CD4-positive, alpha-beta T cell treated with Interleukin-10 for 1 hour (primary cell): Measurements from ENCODE around the gene INPP5A.
"Not testable (repeated sequence)": the region's sequence is repeated elsewhere in the genome, so short reads cannot be mapped to it uniquely, and the experiment has no call there.

Experiments
- DNase-seq: peaks from one replicate; pipeline ENCODE4 v3.0.0-alpha.2; 2020

INPP5A gene

DNA sequence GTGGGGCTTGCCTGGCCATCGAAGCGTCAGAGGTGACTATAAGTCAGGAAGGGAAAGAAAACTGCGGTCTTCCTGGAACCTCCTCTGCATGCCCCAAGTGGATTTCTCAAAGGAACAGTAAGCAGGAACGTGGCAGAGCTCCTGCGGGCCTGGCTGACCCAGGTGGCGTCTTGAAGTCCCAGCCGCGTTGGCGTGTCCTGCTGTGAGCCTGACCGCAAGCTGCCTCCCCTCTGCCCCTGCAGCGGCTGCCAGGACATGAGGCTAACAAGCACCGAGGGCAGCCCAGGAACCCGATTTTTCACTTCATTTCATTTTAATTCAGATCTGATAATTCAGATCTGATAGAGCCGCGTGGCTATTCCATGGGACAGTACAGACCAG is 193.0 kb downstream of the INPP5A start:
- no peak for DNase-seq

DNA sequence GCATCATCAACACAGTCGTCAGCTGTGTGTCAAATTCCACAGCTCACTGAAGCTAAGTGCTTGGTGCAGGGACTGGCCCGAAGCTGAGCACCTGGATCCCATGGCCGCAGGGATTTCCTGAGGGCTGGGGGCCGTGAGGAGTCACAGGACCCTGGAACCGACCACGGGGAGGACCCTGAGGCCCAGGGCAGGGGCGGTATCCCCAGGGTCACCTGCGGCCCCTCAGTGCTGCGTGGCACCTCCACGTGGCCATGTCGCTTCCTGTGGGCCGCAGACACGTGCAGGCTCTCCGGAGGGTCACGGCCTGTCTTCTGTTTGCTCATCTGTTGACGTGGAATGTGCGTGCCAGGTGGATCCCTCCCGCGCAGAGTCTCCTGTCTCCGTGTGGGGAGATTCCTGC is 194.9 kb downstream of the INPP5A start:
- no peak for DNase-seq

DNA sequence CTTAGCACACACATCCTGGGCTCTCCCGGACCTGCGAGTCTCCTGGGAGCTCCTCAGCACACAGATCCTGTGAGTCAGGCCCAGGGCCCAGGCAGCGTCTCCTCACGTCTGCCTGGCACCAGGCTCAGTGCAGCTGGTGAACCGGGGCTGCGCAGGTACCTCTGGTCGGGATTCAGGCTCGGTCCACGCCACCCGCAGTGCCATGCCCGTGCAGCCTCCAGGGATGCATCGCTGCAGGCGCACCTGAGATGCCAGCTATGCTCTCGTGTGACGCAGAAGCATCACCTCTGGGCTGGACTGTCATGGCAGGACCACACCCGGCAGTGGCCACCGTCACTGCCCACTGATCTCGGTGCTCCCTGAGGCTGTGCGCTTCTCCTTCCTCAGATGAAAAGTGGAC is 196.3 kb downstream of the INPP5A start:
- no peak for DNase-seq

DNA sequence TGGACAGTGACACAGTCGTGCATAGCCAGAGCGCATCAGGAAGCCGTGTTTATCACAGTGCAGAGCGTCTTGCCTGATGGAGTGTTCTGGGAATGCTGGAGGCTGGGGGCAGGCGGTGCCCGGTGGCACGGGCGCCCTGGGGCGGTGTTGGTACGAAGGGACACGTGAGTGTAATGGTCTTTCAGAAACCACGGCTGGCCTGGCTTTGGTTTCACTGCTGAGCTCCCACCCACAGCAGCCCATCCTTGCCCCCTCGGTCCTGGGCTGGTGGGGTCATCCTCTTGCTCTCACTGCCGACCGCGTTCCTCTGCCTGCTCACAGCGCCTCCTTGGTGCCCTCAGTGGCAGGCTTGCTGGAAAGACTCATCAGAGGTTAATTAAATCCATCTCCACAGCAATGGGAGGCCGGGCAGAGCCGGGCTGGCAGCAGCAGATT is 197.8 kb downstream of the INPP5A start:
- DNase-seq: no peak

DNA sequence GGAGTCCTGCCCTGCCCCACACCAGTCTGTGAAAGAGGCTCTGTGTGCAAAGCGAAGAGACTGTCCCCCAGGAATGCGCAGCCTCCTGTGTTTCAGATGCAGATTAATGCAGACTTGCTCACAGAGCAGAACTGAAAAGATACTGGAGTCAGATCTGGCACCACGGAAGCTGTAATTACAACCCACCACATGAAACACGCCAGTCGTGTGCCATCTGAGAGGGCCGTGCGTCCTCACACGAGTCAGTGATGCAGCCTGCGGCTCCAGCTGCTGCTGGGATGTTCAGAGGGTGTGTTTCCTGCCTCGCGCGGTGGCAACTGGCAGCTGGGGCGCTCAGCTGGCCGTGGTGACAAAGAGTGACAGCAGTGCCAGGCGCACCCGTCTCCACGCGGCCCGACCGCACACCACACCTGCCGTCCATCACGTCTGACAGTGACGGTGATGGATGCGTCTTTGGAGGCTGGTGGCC is 198.4 kb downstream of the INPP5A start:
- no peak for DNase-seq

DNA sequence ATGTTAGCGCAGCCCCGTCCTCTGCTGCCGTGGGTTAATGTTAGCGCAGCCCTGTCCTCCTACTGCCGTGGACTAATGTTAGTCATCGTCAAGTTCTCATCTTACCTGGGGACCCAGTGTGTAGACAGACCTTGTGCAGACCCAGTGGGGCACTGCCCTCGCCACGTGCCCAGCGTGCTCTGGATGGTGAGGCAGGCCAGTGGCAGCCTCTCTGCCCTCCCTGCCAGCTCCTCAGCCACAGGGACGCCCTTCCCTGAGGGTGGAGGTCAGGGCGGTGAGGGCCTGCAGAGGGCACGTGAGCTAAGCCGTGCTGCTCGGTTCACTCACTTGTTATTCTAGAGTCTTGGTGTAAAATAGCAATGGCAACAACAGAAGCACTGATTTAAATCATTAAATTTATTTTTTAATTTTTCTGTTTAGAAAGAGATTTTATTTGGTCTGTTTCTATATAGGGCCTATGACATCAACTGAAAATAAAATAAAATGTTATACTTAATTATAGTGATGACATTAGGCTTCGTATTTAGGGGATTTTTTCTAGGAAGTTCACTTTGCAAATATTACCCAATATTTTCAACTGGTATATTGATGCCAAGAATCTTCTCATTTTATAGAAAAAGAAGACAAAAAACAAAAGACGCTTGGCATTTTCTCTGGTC is 199.9 kb downstream of the INPP5A start:
- DNase-seq: no peak

DNA sequence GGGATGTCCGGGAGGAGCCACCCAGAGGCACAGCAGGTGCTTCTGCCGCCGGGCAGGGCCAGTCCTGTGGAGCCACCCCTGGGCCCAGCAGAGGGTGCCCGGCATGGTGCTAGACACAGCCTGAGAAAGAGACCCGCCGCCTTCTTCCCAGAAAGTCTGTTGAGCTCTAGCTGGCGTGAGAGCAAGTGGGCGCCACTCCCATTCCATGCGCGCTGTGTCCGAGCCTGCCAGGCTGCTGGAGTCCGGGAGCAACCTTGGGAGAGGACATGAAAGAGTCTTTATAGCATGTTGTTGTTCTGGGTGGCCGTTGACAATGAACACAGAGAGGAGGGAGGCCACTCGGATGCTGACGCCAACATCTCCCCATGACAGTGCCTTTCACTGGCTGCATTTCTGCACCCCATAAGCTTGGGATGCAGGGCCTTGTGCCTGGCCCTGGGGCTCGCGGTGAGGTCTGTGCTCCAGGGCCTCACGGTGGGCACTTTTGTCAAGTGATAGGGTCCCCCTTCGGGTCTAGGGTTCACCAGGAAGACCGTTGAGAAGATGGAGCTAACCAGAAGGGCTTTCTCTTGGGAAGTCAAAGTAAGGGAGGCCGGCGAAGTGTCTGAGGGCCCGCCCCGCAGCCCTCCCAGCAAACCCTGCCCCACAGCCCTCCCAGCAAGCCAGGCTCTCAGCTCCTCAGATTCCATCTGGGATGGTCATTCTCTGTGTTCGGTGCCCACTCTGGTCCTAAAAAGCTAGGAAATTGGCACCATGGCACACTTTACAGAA is 201.1 kb downstream of the INPP5A start:
- no peak for DNase-seq

DNA sequence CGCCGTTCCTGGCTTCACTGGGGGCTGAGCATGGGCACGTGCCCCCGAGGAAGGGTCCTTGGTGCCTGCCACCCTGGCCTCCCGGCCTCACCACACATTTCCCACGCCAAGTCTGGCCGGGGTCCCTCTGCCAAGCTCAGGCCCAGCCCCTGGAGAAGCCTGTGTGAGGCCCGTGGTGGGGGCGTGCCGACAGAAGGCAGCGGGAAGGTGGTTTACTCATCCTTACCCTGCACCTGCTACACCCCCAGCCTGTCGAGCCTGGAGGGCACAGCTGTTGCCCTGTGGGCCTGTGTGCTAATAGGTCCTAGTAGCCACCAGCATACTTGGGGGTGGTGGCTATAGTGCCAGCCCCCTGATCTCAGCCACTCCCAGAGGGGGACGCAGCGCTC is 201.6 kb downstream of the INPP5A start:
- no peak for DNase-seq

DNA sequence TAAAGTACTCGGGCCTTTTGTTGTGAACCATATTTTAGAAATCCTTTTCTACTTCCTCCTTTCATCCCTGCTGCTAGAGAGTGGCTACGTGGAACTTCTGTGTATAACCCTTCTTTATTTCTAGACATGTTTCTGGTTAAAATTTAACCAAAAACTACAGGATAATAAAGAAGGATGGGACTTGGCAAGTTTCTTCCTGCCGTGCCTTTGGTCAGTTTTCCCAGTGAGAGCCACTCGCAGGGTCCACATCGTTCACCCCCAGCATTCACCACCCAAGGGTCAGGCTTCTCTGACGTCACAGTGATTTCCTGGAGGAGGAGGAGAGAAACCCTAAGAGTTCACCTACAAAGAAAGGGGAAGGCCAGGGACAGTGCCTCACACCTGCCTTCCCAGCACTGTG is 203.0 kb downstream of the INPP5A start:
- no peak for DNase-seq

DNA sequence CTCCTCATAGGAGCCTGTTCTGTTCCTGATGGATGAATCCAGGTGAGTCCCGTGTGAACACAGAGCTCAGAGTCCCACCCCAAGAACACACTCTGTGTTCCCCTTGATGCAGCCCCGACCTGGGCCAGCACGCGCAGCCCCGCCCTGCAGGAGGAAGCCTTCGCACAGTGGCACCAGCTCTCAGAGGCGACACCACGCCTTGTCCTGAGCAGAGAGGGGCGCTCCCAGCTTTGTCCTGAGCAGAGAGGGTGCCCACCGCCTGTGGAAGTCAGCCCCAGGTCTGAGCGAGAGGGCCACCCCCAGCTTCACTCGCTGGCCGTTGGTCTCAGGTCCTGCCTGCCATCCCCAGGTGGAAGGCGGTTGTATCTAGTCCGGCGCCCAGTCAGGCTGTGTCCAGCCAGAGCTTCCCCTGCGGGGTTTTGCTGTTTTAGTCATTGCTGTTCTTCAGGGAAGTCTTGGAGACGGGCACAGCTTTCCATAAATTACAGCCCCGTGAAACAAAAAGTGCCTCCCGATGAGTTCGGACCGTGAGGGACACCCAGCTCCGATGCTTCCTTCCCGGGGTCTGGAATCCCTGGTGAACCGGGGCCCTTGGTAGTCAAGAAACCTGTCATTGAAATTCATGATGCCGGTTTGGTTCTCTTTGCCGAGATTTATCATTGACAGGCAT is 204.7 kb downstream of the INPP5A start:
- no peak for DNase-seq

DNA sequence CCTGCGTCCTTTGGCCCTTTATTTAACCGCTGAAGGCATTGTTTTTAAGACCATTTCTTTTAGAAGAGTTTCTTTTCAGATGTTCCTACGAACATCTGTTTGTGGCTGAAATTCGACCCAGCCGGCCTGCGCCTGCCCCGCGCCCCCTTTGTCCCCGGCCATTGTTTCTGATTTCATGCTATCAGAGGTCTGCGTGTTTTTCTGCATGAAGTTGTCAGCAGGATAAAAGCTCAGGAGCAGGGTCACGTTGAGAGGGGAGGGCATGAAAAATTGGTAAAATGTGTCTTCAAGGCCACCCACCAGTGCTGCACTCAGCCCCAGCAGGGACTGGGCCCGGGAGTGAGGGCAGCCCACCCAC is 205.2 kb downstream of the INPP5A start:
- DNase-seq: no peak

DNA sequence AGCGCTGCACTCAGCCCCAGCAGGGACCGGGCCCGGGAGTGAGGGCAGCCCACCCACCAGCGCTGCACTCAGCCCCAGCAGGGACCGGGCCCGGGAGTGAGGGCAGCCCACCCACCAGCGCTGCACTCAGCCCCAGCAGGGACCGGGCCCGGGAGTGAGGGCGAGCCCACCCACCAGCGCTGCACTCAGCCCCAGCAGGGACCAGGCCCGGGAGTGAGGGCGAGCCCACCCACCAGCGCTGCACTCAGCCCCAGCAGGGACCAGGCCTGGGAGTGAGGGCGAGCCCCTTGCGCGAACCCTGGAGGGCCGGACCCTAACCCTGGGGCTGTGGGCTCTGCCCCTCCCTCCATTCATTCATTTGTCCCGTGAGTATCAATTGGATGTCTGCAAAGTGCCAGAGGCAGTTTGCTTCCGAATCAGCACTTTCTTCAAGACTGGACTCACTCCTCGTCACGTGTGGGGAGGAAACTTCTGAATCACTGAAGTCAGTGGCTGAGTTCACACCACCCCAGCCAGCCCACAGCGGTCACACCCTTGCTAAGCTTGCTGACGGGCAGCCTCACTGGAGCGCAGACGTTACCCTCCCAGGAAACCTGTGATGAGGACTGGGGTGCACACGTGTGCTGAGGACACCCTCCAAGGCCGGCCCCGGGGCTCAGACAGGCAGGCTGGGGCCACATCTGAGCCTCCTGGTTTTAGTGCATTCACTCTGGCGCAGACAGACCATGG is 205.8 kb downstream of the INPP5A start:
- DNase-seq: not testable (repeated sequence)

DNA sequence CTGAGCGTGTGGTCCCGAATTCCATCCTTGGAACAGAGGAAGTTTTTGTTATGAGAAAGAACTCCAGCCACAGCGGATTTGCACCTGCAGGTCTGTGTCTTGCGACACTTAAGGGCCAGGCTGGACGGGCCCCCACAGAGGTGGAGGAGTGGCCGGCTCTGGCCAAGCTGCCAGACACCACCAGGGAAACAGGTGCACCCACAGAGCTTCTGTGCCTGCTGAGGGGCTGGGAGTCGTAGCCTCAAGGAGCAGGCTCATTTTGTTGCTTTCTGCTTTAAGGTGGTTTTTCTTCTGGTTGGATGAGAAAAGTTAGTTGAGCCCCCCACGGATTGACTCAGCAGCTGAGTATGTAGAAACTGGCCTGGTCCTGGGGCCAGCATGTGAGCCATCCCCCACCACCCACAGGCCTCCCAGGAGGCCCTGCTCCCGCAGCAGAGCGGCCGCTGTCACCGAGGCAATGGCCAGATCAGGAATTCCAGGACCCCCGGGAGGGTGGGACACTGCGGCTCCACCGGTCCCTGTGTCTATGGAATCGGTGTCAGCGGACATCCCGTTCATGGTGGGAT is 206.4 kb downstream of the INPP5A start:
- no peak for DNase-seq

DNA sequence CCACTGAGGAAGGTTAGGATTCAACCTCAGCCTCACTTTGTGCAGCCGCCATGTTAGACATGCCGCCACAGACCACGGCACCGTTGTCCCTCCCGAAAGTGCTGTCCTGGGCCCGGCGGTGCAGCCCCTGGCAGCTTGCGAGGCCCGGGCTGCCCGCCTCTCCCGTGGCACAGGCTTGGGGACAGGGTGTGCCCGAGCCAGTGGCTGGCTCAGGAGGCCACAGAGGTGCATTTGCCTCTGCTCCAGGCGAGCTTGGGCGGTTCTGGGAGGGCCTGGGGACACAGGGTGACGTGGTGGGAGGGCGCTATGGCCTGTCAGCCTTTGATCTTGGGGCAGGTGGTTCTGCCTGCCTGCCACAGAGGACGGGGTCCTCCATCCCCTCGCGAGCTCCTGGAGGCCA is 207.3 kb downstream of the INPP5A start:
- DNase-seq: no peak

DNA sequence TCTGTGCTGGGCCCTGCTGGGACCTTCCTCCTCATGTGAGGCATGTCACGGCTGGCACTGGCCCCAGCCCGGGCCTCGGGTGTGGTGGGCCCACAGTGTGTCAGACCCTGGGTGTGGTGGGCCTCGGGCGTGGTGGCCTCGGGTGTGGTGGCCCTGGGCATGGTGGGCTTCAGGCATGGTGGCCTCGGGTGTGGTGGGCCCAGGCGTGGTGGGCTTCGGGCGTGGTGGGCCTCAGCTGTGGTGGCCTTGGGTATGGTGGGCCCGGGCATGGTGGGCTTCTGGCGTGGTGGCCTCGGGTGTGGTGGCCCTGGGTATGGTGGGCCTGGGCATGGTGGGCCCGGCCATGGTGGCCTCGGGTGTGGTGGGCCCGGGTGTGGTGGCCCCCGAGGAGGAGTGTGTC is 207.9 kb downstream of the INPP5A start:
- no peak for DNase-seq

DNA sequence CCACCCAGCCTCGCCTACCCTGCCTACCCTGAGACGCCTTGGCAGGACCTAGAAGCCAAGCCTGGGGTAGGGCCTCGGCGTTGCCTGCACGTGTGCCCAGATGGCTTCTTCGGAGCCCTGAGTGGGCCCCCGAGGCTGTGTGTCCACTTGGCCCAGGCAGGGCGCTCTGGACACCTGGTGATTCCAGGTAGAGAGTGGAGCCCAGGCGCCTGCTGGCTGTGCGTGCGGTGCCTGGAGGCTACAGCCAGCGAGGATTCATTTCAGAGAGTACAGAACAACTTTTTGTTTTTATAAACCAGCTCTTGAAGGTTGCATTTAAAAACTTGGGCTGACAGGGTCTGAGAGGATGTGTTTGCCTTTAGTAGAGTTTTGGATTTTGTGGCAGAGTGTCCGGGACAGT is 208.4 kb downstream of the INPP5A start:
- DNase-seq: no peak

DNA sequence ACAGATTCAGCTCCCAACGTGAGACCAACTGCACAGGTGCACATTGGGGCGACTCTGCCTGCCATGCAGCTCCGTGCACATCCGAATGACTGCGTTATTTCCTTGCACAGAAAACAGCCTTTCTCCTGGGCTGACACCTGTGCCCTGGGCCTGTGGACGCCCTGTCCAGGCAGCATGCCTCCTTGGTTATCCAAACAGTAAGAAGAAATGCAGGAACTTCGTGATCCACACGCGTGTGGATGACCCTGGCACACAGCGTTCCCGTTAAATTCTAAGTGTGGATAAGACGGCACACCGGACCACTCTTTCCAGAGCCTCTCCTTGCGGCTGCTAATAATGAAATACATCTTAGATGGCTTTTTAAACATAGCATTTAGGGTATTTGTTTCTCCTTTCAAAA is 208.8 kb downstream of the INPP5A start:
- no peak for DNase-seq

DNA sequence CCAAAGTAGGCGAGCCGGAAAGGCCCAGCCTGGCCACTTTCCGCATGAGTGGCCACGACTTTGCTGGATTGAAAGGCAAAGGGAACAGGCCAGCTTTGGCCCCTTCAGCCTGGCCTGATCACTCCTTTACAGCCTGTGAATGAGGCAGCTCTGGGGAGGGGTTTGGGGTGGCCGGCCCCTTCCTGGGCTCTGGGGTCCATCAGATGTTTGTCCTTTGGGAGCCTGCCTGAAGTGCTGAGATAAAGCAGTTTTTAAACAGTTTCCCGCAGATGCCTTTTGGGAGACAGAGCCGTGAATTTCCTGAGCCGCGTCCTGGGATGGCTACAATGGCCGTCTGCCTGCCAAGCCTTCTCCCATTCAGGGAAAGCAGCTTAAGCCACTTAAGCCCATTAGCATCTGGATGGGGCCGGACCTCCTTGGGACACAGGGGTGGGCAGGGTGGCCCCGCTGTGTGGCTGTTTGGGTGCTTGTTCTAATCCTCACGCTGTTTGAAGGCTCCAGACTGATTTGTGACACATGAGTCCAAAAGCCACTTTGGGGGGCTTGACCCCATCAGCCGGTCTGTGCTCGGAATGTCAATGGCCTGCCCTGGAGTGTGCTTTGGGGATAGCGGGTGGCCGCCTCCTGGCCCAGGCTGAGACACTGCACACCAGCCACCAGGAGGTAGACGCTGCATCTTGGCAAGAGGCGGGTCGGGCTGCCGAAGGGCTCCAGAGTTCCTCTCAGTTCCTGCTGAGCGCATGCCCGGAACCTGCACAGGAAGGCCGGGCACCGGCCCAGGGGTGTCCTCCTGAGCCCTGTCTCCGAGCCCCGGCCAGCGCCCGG is 209.4 kb downstream of the INPP5A start:
- DNase-seq: no peak

DNA sequence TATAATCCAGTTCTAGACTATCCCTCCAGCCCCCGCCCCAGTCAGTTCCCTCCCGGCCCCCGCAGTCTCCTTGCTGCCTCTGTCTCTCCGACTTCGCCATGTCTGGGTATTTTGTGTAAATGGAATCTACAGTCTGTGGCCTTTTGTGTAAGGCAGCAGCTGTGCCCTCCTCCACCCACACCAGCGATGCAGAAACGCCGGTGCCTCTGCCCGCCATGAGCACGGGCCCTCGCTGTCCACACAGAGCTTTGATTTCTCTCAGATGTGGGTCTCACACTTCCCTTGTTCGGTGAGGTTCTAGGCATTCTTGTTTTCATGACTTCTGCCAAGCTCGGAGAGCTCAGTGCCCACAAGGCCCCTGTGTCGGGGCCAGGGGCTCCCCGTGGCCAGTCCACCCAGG is 210.5 kb downstream of the INPP5A start:
- no peak for DNase-seq

DNA sequence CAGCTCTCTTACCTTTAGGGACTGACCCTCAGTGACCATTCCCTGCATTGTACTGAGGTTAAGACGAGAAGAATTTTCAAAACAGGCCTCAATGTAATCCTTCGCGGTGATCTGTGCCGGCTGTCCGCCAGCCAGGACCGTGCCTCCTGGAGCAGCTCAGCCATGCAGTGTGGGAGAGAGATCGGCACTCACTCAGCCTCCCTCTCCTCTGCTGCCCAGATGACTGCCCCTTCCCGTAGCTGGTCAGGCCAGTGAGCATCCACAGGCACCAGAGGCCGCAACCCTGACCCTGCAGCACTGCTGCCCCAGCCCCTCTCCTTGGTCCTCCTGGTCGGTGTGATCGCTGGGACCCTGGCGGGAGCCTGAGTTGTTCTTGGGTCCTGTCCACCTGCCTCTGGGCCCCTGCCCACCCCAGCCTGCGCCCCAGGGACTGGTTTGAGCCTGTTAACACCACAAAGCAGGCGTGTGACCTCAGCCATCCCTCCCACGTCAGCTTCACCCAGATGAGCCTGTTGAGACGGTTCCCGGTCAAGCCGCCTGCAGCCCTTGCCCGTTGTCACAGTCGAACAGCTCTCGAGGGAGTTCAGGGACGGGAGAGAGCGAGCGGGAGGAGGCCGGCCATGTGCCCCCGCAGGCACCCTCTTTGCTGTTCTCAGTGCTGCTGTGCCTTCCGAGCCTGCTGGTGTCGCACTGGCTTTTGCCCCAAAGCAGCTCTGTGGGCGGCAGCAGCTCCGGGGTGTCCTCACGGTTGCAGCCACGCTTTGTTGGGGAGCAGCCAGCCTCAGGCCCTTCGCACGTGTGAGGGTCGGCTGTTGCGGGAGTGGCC is 211.2 kb downstream of the INPP5A start:
- no peak for DNase-seq

DNA sequence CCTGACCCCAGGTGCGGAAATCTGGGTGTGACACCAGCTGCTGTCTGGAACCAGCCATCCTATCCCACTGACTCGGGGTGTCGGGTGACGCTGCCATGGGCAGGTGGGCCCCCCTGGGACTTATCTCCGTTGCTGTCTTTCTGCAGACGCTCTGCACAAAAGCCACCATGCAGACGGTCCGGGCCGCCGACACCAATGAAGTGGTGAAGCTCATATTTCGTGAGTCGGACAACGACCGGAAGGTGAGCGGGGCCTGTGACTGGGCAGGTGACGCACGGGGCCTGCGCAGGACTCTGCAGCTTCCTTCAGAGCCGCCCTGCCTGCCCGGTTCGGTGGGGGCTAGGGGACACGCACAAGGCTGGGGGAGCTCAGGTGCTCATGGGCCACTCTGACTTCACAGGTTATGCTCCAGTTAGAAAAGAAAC is 211.8 kb downstream of the INPP5A start:
- DNase-seq: no peak
